Right renal cortex interstitium (tissue), 3 donors: ENCODE measurements around the gene VARS2. TPM values are rescaled to one million over a fixed set of nuclear protein-coding genes. Genes with fewer than 3 reads are reported as not detected.
"Not testable (repeated sequence)": the region's sequence is repeated elsewhere in the genome, so short reads cannot be mapped to it uniquely, and the experiment has no call there.

Source experiments
- DNase-seq, 3 donors: peaks; one replicate each; pipeline ENCODE4 v3.0.0-alpha.2; 2013; ENCODE audit warnings: low read depth in 3 of 3, low spot score in 2 of 3
- polyA plus RNA-seq, 3 donors: library from polyadenylated mRNA; unstranded; fragments of 120-200 nt; gene quantifications; one replicate each; pipeline ENCODE4 v1.2.1, GENCODE V29; 2013; ENCODE audit not compliant: insufficient read length in 3 of 3

VARS2 gene
- polyA plus RNA-seq, result 10 to 100 TPM; 25.6 to 35.0 (median 30.1) TPM

DNA sequence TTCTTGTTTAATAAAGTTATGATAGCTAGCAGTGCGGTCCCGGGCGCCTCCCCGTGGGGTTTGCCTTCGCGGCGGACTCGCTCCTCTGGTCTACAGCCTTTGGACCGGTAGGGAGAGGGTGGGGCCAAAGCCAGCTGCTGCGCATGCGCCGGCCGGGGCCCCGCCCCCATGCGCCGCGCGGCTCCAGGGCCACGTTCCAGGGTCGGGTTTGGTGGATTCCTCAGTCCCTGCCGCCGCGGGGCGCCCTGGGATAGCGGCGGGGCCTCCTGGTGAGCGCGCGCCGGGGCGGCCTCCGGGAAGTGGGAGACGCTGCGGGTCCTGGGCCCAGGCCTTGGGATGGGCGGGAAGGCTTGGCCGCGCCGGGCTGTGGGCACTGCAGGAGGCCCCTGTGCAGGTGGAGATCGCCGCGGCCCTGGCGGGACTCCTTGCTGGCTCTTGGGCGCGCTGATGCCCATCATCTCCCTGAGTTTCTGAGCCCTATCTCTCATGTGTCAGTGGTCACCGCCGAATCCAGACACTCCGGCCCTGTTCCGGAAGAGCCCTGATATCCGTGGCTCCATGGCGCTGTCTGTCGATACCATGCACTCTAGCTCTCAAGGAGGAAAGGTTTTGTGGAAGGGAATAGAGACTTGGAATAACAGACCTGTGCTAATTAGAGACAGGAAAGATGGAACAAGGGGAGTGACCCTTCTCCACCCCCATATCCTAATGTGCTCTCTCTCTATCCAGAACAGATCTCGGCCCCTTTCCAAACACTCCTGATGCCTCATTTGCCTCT is at the start of gene VARS2:
Gene VARS2 (plus strand): TSS at position 163 of the 778 bp plus-strand sequence. CDS start 599 bp downstream, at position 762.
- peak; percentile 81 to 88 (median 87) for DNase-seq

DNA sequence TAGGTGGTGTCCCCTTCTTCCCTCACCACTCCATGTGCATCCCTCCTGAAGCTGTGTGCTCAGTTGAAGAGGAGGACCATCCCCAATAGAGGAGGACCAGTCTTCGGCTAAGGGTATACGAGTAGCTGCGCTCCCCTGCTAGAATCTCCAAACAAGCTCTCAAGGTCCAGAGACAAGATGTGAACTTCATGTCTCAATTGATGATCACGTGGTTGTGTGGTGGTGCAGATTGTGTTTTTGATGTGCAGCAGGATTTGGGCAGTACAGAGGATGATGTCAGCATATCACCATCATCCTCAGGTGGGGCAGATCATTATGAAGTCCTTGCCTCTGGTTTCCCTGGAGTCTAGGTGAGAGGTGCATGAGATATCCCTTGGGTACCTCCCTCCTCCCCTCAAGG is 49.7 kb upstream of the VARS2 start:
- no peak for DNase-seq

GRCh38 chr6:30869241-30869749 is 44.7 kb upstream of the VARS2 start:
- not testable (repeated sequence) for DNase-seq

DNA sequence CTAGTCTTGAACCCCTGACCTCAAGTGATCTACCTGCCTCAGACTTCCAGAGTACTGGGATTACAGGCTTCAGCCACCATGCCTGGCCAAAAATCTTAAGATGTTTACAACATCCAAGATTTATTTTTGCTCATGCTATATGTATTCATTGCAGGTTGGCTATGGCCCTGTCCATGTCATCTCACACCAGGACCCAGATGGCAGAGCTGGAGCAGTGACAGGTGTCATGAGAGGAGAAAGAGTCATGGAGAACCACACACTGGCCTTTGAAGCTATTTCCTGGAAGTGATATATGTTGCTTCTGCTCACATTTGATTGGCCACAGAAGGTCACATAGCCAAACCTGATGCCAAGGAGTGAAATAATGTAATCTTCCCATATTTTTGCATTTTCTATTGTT is 43.5 kb upstream of the VARS2 start:
- no peak for DNase-seq

DNA sequence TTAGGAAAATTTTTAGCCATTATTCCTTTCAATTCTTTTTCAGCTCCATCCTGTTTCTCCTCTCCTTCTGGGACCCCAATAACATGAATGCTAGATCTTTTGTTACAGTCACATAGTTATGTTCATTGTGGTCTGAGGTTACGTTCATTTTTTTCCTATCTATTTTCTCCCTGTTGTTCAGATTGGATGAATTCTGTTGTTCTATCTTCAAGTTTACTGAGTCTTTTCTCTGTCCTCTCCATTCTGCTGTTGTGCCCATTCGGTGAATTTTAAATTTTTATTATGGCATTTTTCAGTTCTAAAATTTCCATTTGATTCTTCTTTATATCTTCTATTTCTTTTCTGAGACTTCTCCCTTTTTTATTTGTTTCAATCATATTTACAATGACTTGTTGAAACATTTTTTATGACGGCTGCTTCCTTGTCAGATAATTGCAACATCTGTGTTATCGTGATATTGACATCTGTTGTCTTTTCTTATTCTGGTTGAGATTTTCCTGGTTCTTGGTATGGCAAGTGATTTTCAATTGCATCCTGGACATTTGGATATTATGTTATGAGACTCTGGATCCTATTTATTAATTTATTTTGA is 42.4 kb upstream of the VARS2 start:
- no peak for DNase-seq

DNA sequence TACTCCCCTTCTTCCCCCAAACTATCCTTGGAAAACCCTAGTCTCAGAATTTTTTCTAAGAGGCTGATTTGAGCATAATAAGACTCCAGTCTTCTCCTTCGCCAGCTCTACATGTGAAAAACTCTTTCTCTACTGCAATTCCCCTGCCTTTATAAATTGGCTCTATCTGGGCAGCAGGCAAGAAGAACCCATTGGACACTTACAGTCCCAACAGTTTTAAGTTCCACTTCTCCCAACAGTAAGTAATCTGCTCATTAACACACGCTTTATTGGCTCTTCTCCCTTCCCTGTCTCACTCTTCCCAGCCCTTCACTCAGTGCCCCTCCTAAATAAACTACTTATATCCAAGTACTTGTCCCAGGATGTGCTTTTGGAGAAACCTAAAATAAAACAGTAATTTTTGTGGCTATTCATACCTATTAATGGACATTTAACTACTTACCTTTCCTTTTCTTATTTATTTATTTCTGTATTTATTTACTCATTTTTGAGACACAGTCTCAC is 40.8 kb upstream of the VARS2 start:
- DNase-seq, result no peak

- not testable (repeated sequence) for DNase-seq
Measured at GRCh38 chr6:30873795-30874194, 40.2 kb upstream of the VARS2 start.

DNA sequence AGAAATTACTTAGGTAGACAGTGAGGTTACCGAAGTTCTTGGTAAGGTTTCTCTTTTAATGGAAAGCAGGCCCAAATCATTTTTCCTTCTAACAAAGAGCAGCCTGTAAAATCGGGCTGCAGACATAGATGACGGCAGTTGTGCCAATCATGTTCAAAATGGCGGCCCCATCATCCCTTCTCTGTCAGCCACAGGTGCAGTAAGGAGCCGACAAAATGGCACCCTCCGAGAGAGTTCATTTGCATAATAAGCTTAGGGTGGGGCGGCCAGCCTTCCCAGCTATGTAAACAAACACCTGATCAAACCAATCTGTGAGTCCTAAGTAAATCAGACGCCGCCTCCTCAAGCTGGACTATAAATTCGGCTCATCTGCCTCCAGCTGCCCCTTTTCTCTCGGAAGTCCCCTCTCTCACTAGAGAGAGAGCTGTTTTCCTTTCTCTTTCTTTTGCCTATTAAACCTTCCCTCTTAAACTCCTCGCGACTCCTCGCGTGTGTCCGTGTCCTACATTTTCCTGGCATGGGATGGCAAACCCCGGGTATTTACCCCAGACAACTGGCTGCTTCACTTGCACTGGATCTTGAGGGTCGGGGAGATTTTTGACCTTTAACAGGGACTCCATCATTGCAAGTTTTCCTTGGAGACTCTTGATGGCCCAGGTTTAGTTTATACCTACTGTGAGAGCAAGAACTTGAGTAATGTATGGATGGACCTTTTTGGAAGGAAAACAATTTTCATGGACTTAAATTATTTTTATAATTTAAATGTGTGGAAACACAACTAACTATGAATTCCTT is 38.6 kb upstream of the VARS2 start:
- DNase-seq, result no peak

DNA sequence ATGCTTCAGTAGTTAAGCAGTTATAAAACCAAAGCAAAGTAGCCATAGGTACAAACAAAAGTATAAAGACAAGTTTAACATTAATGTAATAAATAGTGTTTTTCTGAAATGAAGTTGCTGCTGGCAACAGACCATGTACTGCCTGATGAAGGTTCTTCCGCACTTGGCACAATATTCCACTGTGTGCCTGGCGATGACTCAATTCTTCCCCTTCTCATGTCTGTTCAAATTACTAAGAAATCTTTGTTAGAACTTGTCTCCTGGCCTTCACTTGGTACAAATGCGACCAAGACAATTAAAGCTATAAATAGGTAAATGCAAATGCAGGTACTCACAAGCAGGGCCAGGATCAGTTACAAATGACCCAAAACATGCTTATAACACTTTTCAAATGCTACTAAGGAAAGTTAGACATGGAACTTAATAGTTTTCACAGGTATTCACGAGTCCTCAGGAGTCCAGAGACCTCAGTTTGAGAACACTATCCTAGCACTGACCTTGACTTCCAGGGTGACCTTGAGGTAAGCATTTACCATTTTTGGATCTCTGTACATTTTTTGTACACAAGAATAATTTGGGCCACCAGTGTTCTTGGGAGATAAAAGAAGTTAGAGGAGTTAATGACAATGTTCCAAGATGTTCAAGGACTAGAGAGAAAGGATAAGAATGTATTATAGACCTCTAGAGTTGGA is 37.9 kb upstream of the VARS2 start:
- no peak for DNase-seq

GRCh38 chr6:30877419-30878262 is 36.4 kb upstream of the VARS2 start:
- DNase-seq, result no peak

DNA sequence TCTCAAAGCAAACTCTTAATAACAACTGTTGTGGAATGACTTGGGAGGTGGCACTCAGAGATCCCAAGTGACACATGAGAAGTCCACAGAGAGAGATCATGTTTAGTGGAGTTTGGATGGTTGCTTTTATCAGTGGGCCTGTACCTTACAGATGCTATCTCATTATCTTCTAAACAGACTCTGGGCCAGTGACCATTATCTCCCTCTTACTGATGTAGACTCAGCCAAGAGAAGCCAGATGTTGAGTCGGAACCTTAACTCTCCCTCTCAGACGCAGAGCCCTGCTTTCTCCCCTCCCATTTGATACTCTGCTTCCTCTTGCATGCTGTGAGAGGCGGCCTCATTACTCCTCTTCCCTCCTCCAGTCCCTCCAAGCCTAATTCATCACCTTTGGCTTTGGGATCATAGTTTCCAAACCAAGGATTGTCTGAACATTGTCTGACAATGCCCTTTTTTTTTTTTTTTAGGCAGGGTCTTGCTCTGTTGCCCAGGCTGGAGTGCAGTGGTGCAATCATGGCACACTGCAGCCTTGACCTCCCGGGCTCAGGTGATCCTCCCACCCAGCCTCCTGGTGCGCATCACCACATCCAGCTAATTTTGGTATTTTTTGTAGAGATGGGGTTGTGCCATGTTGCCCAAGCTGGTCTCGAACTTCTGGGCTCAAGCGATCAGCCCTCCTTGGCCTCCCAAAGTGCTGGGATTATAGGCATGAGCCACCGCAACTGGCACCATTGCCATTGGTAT is 34.2 kb upstream of the VARS2 start:
- DNase-seq, result no peak

DNA sequence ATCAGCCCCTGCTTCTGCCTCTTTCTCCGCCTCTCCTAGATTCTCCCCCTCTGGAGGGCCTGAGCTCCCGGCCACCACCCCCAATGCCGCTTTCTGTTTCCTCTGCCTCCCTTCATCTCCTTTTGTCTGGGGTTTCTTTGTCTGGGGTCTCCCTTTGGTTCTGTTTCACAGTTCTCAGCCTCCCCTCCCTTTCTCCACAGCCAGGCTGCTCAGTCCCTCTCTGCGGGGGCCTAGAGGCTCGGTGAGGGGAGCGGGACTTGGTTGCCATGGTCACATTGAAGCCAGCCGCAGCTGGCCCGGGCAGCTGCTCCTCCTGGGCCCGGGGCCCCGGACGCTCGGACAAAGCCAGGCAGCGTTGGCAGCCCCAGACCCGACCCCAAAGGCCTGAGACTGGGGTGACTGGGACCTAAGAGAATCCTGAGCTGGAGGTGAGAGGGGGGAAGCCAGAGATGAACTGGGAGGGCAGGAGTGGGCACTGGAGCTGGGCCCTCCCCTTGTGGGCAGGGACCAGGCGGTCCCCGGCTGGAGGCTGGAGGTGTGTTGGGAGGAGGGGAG is 33.3 kb upstream of the VARS2 start:
- DNase-seq, result peak in 1 of 3 donors; percentile 20

- peak in 1 of 3 donors; percentile 16 for DNase-seq
Measured at GRCh38 chr6:30881392-30882203, 32.4 kb upstream of the VARS2 start.

DNA sequence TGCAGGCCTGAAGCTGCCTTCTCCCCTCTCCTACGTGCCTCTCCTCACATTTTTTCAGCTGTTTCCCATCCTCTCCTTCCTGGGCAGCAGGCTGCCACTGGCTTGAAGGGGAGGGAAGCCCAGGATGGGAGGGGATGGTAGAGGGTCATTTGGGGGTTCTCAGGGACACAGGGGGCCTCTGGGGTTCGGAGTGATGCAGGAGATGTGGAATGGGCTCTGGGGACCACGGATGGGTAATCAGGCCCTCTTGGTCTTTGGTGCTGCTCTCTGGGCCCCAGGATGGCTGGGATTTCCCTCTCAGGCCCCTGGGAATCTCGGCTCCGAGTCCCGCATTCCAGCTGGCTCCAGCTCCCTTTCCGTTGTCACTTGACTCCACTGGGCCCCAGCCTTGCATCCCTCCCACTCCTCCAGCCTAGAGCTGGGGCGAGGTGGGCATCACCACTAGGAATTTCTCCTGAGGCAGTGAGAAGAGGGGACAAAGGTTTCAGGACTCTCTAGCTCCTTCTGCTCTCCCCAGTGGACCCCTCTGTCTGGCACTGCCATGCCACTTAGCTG is 31.8 kb upstream of the VARS2 start:
- peak in 1 of 3 donors; percentile 48 for DNase-seq

DNA sequence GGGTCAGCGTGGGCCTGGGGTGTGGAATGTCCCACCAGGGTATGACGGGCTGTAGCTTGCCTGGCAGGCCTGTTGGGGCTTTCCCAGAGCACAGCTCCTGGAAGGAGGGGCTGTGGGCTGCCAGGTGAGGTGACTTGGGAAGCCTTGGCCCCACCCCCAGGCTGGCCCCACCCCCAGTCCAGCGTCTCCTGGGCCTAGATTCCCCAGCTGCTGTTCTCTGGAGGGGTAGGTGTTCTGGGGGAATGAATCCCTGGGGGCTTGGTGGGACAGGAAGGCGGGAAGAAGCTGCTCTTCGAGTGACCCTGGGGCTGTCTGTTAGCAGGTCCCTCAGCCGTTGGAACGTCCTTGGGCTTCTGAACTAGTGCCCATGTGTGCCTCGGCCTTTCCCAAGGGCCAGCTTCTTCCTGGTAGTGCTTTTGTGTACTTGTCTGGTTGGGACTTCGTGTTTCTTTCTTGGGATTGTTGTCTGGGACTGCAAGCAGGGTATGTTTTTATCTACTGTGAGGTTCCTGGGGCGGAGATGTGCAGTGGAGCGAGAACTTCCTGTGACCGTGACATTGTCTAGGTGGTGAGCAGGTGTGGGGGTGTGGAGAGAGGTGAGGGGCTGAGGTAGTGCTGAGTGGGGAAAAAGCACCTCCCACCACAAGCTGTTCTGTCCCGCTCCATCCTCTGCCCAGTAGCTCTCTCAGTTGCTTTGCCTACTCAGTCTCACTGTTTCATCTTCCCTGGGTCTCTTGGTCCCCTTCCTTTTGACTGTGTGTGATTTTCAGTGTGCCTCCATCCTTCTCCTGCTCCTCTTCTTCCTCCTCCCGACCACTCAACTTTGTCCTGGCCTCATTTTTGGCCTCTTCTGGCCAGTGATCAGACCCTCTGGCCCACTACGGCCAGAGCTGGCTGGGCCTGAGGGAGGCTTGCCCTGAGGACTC is 31.0 kb upstream of the VARS2 start:
- peak in 1 of 3 donors; percentile 33 for DNase-seq
